DMS153 (cell line): ENCODE measurements around the gene MAN2C1.
"Not testable (repeated sequence)": the region's sequence is repeated elsewhere in the genome, so short reads cannot be mapped to it uniquely, and the experiment has no call there.

ENCODE experiments used
- DNase-seq: peaks from one replicate; lab custom pipeline; 2025; lab: John Stamatoyannopoulos, UW

Gene MAN2C1

GRCh38 chr15:75367913-75368688 is at the start of gene MAN2C1:
Gene MAN2C1, minus strand, starts transcription at chr15:75368607. Its CDS starts 24 bp downstream, at chr15:75368583.
- peak; percentile 90 for DNase-seq

GRCh38 chr15:75416584-75416983 is 48.2 kb upstream of the MAN2C1 start:
- DNase-seq, result no peak

GRCh38 chr15:75410196-75410595 is 41.8 kb upstream of the MAN2C1 start:
- DNase-seq, result no peak

- no peak for DNase-seq
Observed at GRCh38 chr15:75407083-75407482, 38.7 kb upstream of the MAN2C1 start.

GRCh38 chr15:75403892-75404291 is 35.5 kb upstream of the MAN2C1 start:
- no peak for DNase-seq

- no peak for DNase-seq
Observed at GRCh38 chr15:75397494-75397893, 29.1 kb upstream of the MAN2C1 start.

- DNase-seq, result no peak
Observed at GRCh38 chr15:75389791-75390382, 21.5 kb upstream of the MAN2C1 start.

- DNase-seq, result not testable (repeated sequence)
Observed at GRCh38 chr15:75383986-75384385, 15.6 kb upstream of the MAN2C1 start.

- no peak for DNase-seq
Observed at GRCh38 chr15:75380773-75381172, 12.4 kb upstream of the MAN2C1 start.

GRCh38 chr15:75371901-75372688 is 3.7 kb upstream of the MAN2C1 start:
- no peak for DNase-seq

GRCh38 chr15:75371486-75371885 is 3.1 kb upstream of the MAN2C1 start:
- no peak for DNase-seq

- DNase-seq, result no peak
Observed at GRCh38 chr15:75369897-75370581, 1.6 kb upstream of the MAN2C1 start.

- no peak for DNase-seq
Observed at GRCh38 chr15:75368689-75369239, 357 bp upstream of the MAN2C1 start.

GRCh38 chr15:75367406-75367912 is 948 bp downstream of the MAN2C1 start:
- DNase-seq, result no peak

- no peak for DNase-seq
Observed at GRCh38 chr15:75367006-75367405, 1.4 kb downstream of the MAN2C1 start.

- DNase-seq, result no peak
Observed at GRCh38 chr15:75366163-75366562, 2.2 kb downstream of the MAN2C1 start.

GRCh38 chr15:75364881-75365280 is 3.5 kb downstream of the MAN2C1 start:
- no peak for DNase-seq

- DNase-seq, result no peak
Observed at GRCh38 chr15:75363786-75364185, 4.6 kb downstream of the MAN2C1 start.

- DNase-seq, result no peak
Observed at GRCh38 chr15:75362642-75363249, 5.7 kb downstream of the MAN2C1 start.

GRCh38 chr15:75361989-75362641 is 6.3 kb downstream of the MAN2C1 start:
- no peak for DNase-seq
